NB4 (cell line): Measurements from ENCODE around the gene KRTAP10-7.

Experiments used
- CTCF ChIP-seq: IDR thresholded peaks from one replicate; pipeline ENCODE4 v1.5.1; 2012; ENCODE audit warnings: low read depth, low read length
- POLR2A ChIP-seq: IDR thresholded peaks from 2 replicates; pipeline ENCODE4 v1.6.1; 2011; ENCODE audit warnings: mild to moderate bottlenecking; ENCODE audit not compliant: insufficient read length; ENCODE audit errors: extremely low read depth

GRCh38 chr21:44576025-44576420 lies 24.4 kb upstream of the KRTAP10-7 start:
- no peak for TF ChIP-seq POLR2A
- no peak for TF ChIP-seq CTCF
